ENCODE data around the gene SPACA7. TPM values are rescaled to one million over a fixed set of nuclear protein-coding genes. Genes with fewer than 3 reads are reported as not detected.

Gene SPACA7
- total RNA-seq, 2 donors from 2014 or later: not detected

GRCh38 chr13:112434937-112435523 is 58.9 kb downstream of the SPACA7 start:
- ATAC-seq (no peak), DNase-seq (ENCODE audit: low spot score in 2 of 2) (no peak)
- H3K27ac Mint-ChIP-seq: no peak overlapping the region
- H3K36me3 Mint-ChIP-seq: no peaks in the 10 kb centered on the region
- peaks cover 8 to 13% of the 10 kb centered on the region in 2 donors for H3K9me3 Mint-ChIP-seq

GRCh38 chr13:112435973-112436372 is 59.8 kb downstream of the SPACA7 start:
- Mint-ChIP-seq H3K36me3 (no peaks in the 10 kb centered on the region), H3K9me3 (peaks cover 8 to 12% of the 10 kb centered on the region in 2 donors)
- no peak for ATAC-seq

GRCh38 chr13:112438094-112438493 is 61.9 kb downstream of the SPACA7 start:
- H3K9me3 Mint-ChIP-seq: peaks cover 8% of the 10 kb centered on the region in 2 donors
- ATAC-seq (no peak), DNase-seq (ENCODE audit: low spot score in 2 of 2) (no peak)
- no peaks in the 10 kb centered on the region for H3K36me3 Mint-ChIP-seq
- H3K27ac Mint-ChIP-seq: no peak overlapping the region

More at GRCh38 chr13:112435973-112436372, 59.8 kb downstream of the SPACA7 start:
- DNase-seq (ENCODE audit: low spot score in 2 of 2): no peak
- no peak overlapping the region for H3K27ac Mint-ChIP-seq

- H3K9me3 Mint-ChIP-seq: peaks cover 8% of the 10 kb centered on the region in 2 donors
- DNase-seq (ENCODE audit: low spot score in 2 of 2) (no peak), ATAC-seq (no peak)
- H3K27ac Mint-ChIP-seq: no peak overlapping the region
- no peaks in the 10 kb centered on the region for H3K36me3 Mint-ChIP-seq
Observed at GRCh38 chr13:112438515-112438914, 62.4 kb downstream of the SPACA7 start.

GRCh38 chr13:112441226-112441625 is 65.1 kb downstream of the SPACA7 start:
- no peaks in the 10 kb centered on the region for H3K36me3 Mint-ChIP-seq
- DNase-seq (ENCODE audit: low spot score in 2 of 2): no peak
- no peak overlapping the region for H3K27ac Mint-ChIP-seq
- no peak for ATAC-seq
- H3K9me3 Mint-ChIP-seq: peaks cover 4 to 8% of the 10 kb centered on the region in 2 donors

- ATAC-seq (no peak), DNase-seq (ENCODE audit: low spot score in 2 of 2) (no peak)
- Mint-ChIP-seq H3K9me3 (peaks cover 4 to 8% of the 10 kb centered on the region in 2 donors), H3K36me3 (no peaks in the 10 kb centered on the region), H3K27ac (no peak overlapping the region)
Observed at GRCh38 chr13:112441779-112442310, 65.7 kb downstream of the SPACA7 start.

GRCh38 chr13:112442483-112443090 is 66.4 kb downstream of the SPACA7 start:
- Mint-ChIP-seq H3K36me3 (no peaks in the 10 kb centered on the region), H3K9me3 (peaks cover 4 to 8% of the 10 kb centered on the region in 2 donors), H3K27ac (no peak overlapping the region)
- ATAC-seq: no peak
- DNase-seq (ENCODE audit: low spot score in 2 of 2): no peak

GRCh38 chr13:112443191-112443994 is 67.2 kb downstream of the SPACA7 start:
- ATAC-seq (peak in 1 of 2 donors; percentile 48), DNase-seq (ENCODE audit: low spot score in 2 of 2) (peak in 1 of 2 donors; percentile 38)
- H3K9me3 Mint-ChIP-seq: peaks cover 0 to 2% of the 10 kb centered on the region in 2 donors
- H3K36me3 Mint-ChIP-seq: no peaks in the 10 kb centered on the region
- no peak overlapping the region for H3K27ac Mint-ChIP-seq

GRCh38 chr13:112443995-112444311 is 67.8 kb downstream of the SPACA7 start:
- DNase-seq (ENCODE audit: low spot score in 2 of 2): peak; percentile 62 to 78
- no peaks in the 10 kb centered on the region for H3K36me3 Mint-ChIP-seq
- ATAC-seq: peak; percentile 74 to 84
- H3K27ac Mint-ChIP-seq: no peak overlapping the region
- no peaks in the 10 kb centered on the region for H3K9me3 Mint-ChIP-seq

GRCh38 chr13:112444416-112445399 is 68.6 kb downstream of the SPACA7 start:
- Mint-ChIP-seq H3K27ac (no peak overlapping the region), H3K36me3 (no peaks in the 10 kb centered on the region), H3K9me3 (no peaks in the 10 kb centered on the region)
- DNase-seq (ENCODE audit: low spot score in 2 of 2): peak in 1 of 2 donors; percentile 44
- ATAC-seq: peak; percentile 8 to 34

GRCh38 chr13:112445411-112446271 is 69.5 kb downstream of the SPACA7 start:
- DNase-seq (ENCODE audit: low spot score in 2 of 2): peak in 1 of 2 donors; percentile 28
- H3K9me3 Mint-ChIP-seq: no peaks in the 10 kb centered on the region
- H3K36me3 Mint-ChIP-seq: no peaks in the 10 kb centered on the region
- H3K27ac Mint-ChIP-seq: no peak overlapping the region
- ATAC-seq: no peak

GRCh38 chr13:112446347-112446861 is 70.2 kb downstream of the SPACA7 start:
- no peak for DNase-seq (ENCODE audit: low spot score in 2 of 2)
- no peak for ATAC-seq
- no peaks in the 10 kb centered on the region for H3K36me3 Mint-ChIP-seq
- no peak overlapping the region for H3K27ac Mint-ChIP-seq
- no peaks in the 10 kb centered on the region for H3K9me3 Mint-ChIP-seq

GRCh38 chr13:112446867-112447266 is 70.7 kb downstream of the SPACA7 start:
- H3K36me3 Mint-ChIP-seq: no peaks in the 10 kb centered on the region
- no peak for DNase-seq (ENCODE audit: low spot score in 2 of 2)
- H3K9me3 Mint-ChIP-seq: no peaks in the 10 kb centered on the region
- ATAC-seq: no peak
- no peak overlapping the region for H3K27ac Mint-ChIP-seq

GRCh38 chr13:112447306-112447705 is 71.2 kb downstream of the SPACA7 start:
- DNase-seq (ENCODE audit: low spot score in 2 of 2) (no peak), ATAC-seq (no peak)
- Mint-ChIP-seq H3K27ac (no peak overlapping the region), H3K36me3 (no peaks in the 10 kb centered on the region), H3K9me3 (no peaks in the 10 kb centered on the region)
